GM19397 (cell line): ENCODE results near the gene HELZ.
A peak's percentile ranks its signal among the peaks of the same experiment; 100 is the strongest.
"Not testable (repeated sequence)": the region's sequence is repeated elsewhere in the genome, so short reads cannot be mapped to it uniquely, and the experiment has no call there.

Source experiments
- ATAC-seq: cut with Tn5 transposase; IDR thresholded peaks from one replicate; pipeline ENCODE4 v1.9.1; 2021; ENCODE audit warnings: mild to moderate bottlenecking, moderate library complexity; ENCODE audit not compliant: unreplicated experiment

Gene HELZ

GRCh38 chr17:67198131-67198530, 46.9 kb downstream of the HELZ start:
- ATAC-seq, result no peak

DNA sequence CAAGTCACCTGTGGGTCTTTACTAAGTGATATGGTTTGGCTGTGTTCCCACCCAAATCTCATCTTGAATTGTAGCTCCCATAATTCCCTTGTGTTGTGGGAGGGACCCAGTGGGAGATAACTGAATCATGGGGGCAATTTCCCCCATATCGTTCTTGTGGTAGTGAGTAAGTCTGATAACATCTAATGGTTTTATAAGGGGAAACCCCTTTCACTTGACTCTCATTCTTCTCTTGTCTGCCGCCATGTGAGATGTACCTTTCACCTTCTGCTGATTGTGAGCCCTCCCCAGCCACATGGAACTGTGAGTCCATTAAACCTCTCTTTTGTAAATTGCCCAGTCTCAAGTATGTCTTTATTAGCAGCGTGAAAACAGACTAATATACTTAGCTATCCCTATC, 48.0 kb downstream of the HELZ start:
- ATAC-seq, result not testable (repeated sequence)

GRCh38 chr17:67196422-67196821, 48.6 kb downstream of the HELZ start:
- no peak for ATAC-seq

GRCh38 chr17:67194134-67194533, 50.9 kb downstream of the HELZ start:
- no peak for ATAC-seq

DNA sequence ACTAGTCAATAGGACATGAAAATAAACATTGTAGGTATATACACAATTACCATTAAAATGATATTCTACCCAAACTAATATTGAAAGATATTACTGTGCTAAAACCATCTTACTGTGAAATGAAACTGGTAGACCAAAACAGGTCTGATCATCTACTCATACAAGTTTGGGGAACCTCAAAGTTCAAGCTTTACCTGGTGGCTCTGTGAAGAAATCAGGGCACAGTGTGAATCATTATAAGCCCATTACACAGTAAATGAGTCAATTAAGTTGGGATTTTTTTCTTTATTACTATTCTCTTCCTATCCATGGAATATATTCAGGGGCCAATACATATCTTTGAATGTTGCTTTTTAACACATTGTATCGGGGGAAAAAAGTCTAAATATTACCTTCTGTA, 57.1 kb downstream of the HELZ start:
- no peak for ATAC-seq

- no peak for ATAC-seq
Observed at GRCh38 chr17:67186782-67187181, 58.2 kb downstream of the HELZ start.

GRCh38 chr17:67183531-67183930, 61.5 kb downstream of the HELZ start:
- no peak for ATAC-seq

DNA sequence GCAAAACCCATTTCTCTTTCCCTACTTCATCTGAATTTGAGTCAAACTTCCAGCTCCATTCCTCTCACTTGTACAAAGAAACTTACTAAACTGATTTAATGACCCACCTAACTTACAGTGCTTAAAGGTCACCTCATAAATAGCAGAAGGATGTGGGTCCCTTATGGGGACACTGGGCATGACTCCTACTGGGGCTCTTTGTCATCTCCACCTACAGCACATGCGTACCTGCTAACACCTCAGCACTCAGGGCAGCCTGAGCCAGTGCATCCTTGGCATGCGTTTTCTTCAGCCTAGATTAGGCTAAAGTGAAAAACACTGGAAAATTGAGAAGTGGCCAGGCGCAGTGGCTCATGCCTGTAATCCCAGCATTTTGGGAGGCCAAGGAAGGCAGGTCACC, 63.2 kb downstream of the HELZ start:
- no peak for ATAC-seq

DNA sequence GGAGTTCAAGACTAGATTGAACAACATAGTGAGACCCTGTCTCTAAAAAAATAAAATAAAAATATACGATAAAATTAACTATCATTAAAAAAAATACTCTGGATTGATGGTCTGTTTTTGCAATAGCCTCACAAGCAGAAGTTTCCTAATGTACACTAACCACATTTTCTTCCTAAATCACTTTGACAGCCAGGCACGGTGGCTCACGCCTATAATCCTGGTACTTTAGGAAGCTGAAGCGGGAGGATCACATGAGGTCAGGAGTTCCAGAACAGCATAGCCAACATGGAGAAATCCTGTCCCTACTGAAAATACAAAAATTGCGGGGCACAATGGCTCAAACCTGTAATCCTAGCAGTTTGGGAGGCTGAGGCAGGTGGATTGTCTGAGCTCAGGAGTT, 64.7 kb downstream of the HELZ start:
- no peak for ATAC-seq

GRCh38 chr17:67178555-67178954, 66.4 kb downstream of the HELZ start:
- ATAC-seq, result no peak

DNA sequence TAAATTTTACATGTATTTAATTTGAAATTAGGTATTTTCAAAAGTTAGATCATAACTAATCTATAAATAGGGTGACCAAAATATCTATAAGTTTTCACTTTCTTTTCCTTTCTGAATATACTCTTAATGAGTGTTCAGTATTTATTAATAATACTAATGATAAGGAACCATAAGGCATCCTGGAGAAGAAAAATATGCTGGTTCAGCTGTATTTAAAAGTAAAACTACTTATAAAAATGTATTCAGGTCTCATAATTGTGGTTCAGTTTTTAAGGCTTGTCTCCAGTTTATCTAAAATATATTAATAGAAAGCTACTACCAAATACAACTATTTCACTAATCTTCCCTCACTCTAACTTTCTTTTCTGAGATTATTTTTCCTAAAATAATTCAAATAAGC, 67.3 kb downstream of the HELZ start:
- no peak for ATAC-seq

GRCh38 chr17:67174190-67174589, 70.8 kb downstream of the HELZ start:
- no peak for ATAC-seq

DNA sequence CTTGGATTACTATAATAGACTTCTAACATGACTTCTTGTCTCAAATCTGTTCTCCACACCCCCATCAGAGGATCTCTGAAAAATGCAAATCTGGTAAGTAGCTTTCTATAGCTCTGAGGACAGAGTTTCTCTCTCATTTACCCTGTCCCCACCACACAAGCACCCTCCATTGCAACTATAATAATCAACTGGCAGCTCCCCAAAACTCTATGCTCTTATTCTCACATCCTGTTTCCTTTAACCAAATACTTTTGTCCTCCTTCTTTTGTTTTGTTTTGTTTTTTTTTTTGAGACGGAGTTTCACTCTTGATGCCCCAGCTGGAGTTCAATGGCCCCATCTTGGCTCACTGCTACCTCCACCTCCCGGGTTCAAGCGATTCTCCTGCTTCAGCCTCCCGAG, 73.4 kb downstream of the HELZ start:
- peak; percentile 90 for ATAC-seq

GRCh38 chr17:67168496-67168895, 76.5 kb downstream of the HELZ start:
- ATAC-seq, result no peak

- ATAC-seq, result no peak
Observed at GRCh38 chr17:67165201-67165600, 79.8 kb downstream of the HELZ start.

GRCh38 chr17:67164302-67164701, 80.7 kb downstream of the HELZ start:
- no peak for ATAC-seq

DNA sequence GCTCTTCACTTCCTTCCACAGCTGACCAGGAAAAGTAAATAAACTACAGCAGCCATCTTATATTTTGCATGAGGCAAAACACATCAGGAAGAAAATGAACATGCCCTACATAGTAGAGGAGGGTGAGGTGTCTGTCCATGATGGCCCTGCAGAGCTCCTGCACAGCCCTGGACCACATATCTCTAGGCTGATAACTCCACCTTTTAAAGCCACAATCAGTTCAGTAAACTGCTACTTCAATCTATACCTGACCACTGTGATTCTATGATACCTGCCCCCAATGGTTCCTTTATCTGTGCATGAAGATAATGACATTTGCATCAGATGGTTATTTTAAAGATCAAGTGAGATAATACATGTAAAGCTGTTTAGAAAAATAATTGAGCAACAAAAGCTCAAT, 82.2 kb downstream of the HELZ start:
- no peak for ATAC-seq

DNA sequence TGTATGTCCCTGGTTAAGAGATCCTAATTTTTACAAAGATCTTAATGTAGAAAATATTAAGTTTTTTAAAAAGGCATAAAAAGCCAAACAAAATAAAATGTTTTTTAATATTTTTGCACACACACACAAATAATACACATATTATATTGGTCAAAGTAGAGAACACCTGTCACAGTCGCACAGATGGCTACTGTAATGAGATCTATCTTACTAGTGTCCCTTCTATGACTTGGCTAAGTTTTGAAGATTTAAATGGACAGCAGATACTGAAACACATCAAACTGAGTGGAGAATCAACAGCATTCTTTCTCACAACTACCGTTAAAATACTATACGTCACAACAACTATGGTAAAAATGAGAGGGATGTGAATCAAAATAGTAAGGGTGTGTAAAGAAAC, 83.4 kb downstream of the HELZ start:
- ATAC-seq, result no peak

GRCh38 chr17:67160791-67161190, 84.2 kb downstream of the HELZ start:
- no peak for ATAC-seq

DNA sequence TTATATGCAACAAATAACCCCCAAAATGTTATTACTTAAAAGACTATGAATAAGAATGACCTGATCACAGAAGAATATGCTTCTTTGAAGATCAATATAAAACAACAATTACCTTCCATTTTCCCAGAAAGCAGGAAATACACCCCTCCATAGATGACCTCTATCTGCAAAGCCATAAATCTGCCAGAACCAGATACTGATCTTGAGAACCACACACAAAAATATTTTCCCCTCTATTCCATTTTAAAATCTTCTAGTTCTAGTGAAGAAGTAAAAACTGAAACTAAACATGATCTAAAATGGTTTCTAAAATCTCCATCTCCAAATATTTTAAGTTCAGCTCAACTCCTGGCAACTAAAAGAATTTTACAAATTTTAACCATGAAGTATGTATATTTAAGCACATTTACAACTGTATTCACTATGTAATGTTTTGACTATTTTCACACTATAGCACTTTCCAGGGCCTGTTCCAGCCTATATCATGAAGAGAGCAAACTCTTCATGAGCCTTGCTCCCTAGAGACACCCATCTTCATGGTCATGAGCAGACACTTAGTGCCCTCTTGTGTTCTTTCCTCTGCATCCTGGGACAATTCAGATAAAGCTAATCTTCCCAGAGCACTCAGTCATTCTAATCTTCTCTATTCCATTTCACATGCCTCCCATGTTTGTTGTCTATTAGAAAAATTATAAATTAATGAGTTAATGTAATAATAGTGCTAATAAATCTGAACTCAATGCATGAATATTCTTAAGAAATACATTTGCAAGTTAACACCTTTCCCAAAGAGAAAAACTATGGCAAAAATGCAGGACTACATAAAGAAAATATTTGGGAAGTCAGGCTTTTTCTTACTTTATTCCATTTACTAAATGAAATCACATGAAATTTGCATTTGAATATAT, 87.0 kb downstream of the HELZ start:
- no peak for ATAC-seq

- no peak for ATAC-seq
Observed at GRCh38 chr17:67156269-67157199, 88.5 kb downstream of the HELZ start.

DNA sequence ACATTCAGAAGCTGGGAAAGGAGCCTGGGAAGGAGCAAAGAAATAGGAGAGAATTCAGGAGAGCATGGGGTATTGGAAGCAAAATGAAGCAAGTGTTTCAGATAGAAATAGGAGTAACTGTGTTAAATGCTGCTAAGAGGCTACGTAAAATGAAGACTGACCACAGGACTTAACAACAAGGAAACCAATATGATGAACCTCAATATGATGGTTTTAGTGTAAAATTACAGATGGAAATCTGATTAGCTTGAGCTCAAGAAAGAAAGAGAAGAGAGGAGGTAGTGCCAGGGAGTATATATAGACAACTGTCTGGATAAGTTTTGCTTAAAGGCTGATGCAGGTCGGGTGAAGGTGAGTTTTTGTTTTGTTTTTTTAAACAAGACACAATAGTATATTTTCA, 92.2 kb downstream of the HELZ start:
- ATAC-seq, result no peak
